ENCODE measurements around the gene CPNE1.
"Not testable (repeated sequence)": the region's sequence is repeated elsewhere in the genome, so short reads cannot be mapped to it uniquely, and the experiment has no call there.

The CPNE1 gene

DNA sequence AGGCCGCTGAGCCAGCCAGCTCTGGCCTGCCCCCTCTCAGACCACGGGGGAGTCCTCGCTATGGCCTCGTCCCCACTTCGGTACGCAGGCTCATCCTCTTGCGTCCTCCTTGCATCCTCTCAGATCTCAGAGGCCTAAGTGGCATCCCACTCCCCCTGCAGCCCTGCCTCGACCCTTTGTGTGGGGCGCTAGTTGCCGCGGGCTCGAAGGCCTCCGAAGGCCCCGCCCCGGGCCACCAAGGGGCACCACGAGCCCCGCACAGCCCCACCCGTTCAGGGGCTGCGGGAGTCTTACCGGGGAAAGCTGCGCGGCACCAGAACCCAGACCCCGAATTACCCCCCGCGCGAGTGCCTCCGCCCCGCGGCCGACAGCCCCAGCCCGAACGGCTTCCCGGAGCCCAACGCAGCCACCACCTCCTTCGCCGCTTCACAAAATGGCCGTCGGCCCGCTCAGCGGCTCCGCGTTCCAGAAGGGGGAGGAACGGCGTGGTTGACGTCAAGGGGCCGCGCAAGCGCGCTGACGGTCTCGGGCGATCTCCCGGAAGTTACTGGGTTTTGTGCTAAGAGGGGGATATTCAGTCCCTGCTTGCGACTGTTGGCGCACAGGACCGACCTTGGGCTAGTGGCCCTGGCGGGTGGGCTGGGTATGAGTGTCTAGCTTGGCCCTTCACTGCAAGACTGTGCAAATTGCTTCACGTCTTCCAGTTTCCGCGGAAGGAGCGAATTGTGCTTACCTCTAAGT lies at the start of gene CPNE1, which contains the start of gene RBM12:
CPNE1 (minus strand) TSS at position 435 of the 741 bp plus-strand sequence. CDS start 31,977 bp downstream, outside the sequence.
RBM12 (minus strand) TSS at position 435 of the 741 bp plus-strand sequence. CDS start 9,578 bp downstream, outside the sequence.
- peak; percentile 95 to 96 for DNase-seq

GRCh38 chr20:35714127-35714526 lies 49.4 kb upstream of the CPNE1 start:
- DNase-seq = no peak

- not testable (repeated sequence) for DNase-seq
Measured at GRCh38 chr20:35713120-35713519, 48.4 kb upstream of the CPNE1 start.

DNA sequence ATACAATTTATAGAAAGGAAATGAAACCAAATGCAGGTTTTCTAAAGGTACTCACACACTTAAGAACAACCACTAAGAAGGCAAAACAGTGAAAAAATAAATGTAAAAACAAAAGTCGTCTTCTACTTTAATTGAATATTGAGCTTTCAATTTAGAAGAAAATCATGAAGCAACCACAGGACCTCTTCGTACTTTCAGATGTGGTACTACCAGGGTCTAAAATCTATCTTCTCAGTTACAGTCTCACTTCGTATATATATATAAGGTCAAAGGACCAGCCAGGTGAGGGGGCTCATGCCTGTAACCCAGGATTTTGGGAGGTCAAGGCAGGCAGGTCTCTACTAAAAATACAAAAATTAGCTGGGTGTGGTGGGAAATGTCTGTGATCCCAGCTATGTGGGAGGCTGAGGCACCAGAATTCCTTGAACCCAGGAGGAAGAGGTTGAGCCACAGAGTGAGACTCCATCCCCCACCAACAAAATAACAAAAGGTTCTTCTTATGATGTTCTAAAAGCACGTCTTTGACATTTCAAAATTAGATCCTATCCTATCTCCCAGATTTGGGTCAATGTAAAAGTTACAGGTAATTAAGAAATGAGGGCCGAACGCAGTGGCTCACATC lies 47.0 kb upstream of the CPNE1 start:
- no peak for DNase-seq

- no peak for DNase-seq
Measured at GRCh38 chr20:35710884-35711587, 46.3 kb upstream of the CPNE1 start.

DNA sequence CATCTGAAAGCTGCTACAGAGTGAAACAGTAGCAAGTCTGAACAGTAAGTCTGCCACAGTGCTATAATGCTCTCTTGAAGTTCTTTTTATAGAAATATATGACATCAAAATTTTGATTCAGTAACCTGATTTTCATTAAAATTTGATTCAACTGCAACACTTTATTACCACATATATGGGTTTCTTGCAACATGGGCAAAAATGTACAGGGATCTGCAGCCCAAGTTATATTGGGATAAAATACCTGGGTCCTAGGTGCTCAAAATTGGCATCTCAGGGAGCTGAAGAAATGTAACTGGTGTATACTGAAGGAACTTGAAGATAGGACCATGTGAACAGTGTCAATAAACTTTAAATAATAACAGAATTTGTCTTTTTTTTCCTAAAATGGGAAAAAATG lies 45.3 kb upstream of the CPNE1 start:
- no peak for DNase-seq

DNA sequence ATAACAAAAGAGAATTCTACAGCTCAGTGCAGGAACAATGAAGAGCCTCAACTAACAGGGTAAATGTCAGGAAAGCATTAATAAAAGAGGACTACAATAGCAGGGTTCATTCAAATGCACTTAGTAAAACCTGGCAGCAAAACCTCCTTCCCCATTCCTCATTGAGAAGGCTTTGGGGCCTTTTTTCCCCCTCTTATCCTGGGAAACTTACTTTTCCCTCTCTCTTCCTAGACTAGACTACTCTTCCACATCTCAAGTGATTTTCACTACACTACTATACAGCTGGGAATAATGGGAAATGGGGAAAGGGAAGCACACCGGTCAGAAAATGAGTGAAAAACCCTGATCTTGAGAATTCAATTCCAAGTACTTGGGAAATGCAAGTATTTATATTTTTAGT lies 44.6 kb upstream of the CPNE1 start:
- no peak for DNase-seq

- no peak for DNase-seq
Measured at GRCh38 chr20:35708502-35708901, 43.8 kb upstream of the CPNE1 start.

GRCh38 chr20:35706591-35707529 lies 42.2 kb upstream of the CPNE1 start:
- DNase-seq = not testable (repeated sequence)

DNA sequence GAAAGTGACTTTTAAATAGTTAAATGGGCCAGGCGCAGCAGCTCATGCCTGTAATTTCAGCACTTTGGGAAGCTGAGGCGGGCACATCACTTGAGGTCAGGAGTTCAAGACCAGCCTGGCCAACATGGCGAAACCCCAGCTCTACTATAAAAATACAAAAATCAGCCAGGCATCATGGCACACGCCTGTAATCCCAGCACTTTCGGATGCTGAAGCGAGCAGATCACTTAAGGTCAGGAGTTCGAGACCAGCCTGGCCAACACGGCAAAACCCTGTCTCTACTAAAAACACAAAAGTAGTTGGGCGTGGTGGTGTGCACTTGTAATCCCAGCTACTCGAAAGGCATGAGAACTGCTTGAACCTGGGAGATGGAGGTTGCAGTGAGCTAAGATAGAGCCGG lies 41.2 kb upstream of the CPNE1 start:
- not testable (repeated sequence) for DNase-seq

- DNase-seq = no peak
Measured at GRCh38 chr20:35704514-35705261, 40.0 kb upstream of the CPNE1 start.

DNA sequence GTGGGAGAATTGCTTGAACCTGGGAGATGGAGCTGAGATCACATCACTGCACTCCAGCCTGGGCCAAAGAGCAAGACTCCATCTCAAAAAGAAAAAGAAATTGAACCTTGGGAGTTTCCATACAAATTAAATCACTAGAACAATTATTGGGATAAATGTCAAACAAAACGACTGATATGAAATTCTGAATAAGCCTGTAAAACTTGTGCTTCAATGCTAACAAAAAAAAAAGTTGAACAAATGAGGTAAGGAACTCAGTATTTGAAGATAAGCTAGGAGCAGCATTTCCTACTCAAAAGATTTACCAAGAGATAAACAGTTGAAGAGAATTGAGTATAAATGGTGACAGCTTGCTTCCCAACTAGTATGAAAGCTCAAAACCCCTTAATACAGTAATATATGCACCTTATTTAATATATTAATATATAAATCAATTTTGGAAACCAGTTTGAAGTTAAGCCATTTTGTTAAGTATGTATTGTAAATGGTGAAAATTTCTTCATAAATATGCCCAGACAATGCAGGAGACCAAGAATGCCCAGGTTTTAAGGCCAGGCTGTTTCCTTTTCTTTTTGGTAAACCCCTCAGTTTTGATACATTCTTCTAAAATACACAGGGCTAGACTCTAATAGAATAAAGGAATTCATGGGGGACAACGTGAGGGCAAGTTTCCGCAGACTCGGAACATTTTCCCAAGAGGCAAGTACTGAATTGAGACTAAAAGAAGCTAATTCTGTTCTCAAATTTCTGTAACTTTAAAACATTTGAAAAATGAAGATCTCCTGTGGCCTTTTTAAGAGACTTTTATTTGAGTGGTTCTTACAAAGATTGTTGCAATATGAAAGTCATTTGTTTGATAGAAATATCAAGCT lies 38.4 kb upstream of the CPNE1 start:
- no peak for DNase-seq

- DNase-seq = no peak
Measured at GRCh38 chr20:35702051-35702823, 37.5 kb upstream of the CPNE1 start.

DNA sequence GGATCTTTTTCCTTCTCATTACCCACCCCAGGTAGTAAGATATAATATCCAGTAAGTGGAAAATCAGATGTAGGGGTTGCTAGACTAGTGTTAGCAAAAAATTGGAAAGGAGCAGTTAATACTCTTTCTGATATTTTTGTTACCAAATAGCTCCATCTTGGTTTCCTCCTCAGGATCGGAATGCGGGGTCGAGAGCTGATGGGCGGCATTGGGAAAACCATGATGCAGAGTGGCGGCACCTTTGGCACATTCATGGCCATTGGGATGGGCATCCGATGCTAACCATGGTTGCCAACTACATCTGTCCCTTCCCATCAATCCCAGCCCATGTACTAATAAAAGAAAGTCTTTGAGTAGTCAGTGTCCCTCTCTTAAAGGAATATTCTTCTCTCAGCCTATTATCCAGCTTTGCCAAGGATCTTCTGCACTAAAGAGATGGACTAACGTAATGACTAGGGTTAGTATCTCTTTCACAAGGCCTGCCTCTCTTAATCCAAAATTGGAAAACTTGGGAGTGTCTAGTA lies 36.0 kb upstream of the CPNE1 start:
- no peak for DNase-seq

DNA sequence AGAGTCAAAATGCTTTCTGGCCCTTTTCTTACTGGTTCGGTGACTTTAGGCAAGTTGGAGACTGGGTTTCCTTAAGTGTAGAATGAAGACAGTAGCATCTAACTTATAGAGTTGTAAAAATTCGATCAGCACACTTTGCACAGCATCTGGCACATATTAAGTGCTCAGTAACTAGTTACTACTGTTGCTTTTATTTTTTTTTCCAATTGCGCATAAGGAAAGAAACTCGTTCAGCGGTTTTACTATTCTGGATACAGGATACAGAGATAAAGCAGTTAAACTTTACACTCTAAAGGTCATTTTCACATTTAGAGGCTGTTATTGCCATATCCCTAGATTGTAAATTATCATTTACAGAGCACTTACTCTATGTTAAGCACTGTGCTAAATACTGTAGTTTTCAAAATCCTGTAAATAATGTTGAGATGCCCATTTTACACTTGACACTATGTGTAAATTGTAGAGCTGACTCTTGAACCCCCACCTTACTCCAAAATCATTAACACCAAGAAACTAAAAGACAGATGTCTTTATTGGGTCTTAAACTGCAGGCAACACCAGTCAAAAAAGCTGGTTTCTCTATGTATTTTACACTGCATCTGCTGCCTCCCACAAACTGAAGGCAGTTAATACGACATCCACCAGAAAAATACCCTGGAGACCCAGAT lies 35.4 kb upstream of the CPNE1 start:
- DNase-seq = no peak

- peak; percentile 85 to 93 for DNase-seq
Measured at GRCh38 chr20:35699127-35699956, 34.6 kb upstream of the CPNE1 start, which contains the start of the genes NFS1 and ROMO1. Gene NFS1, minus strand, starts transcription at chr20:35699352. Its CDS starts 64 bp downstream, at chr20:35699288. Gene ROMO1, plus strand, starts transcription at chr20:35699405. Its CDS starts 228 bp downstream, at chr20:35699633.

DNA sequence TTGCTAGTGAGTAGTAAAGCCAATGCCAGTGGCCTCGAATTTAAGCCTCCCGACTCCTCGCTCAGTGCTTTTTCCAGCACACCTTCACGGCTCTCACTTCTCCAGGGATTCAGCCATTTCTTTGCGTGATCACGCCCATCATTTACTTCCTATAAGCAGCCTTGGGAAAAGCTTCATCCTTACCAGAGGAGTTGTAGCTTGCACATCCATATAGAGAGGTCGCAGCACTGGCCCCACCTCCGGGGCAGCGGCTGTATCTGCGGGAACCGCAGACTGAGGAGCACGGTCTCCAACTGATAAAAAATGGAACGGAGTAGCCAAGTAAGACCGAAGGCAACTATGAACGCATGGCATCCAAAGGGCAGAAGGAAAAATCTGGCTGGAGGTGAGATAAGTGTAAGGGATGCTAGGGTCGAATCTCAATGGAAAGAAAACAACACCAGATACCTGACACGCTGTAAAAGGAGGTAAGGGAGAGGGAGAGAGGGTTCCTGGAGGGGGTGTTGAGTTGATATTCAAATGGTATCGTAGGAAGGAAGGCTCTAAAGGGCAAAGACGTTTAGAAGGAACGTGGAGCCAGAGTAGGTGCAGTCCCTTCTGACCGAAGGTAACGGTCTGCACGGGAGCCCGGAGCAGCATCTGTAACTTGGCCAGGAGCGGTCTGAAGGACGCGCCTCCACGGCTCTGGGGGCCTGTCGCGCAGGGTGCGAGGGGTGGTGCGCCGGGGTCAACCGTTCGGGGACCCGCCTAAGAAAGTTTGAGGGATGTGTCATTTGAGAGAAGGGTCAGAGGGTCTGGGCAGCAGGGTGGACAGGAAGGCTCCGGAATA lies 33.8 kb upstream of the CPNE1 start:
- peak in 1 of 2 experiments; percentile 55 for DNase-seq
